Mucosa of stomach (tissue), 1 donor: ENCODE results near the gene NAMPT.
"Not testable (repeated sequence)": the region's sequence is repeated elsewhere in the genome, so short reads cannot be mapped to it uniquely, and the experiment has no call there.

Experiments used
- H3K27me3 ChIP-seq: one replicate; pipeline ENCODE4 v1.7.0; 2013; ENCODE audit warnings: mild to moderate bottlenecking, low read length; ENCODE audit not compliant: control insufficient read depth, insufficient read depth
- H3K36me3 ChIP-seq: one replicate; pipeline ENCODE4 v1.7.0; 2013; ENCODE audit warnings: low read length; ENCODE audit not compliant: control insufficient read depth, insufficient read depth
- H3K4me1 ChIP-seq: one replicate; pipeline ENCODE4 v1.7.0; 2013; ENCODE audit warnings: mild to moderate bottlenecking, low read length; ENCODE audit not compliant: control insufficient read depth, insufficient read depth
- H3K4me3 ChIP-seq: one replicate; pipeline ENCODE4 v1.7.0; 2013; ENCODE audit warnings: low read length
- H3K9ac ChIP-seq: one replicate; pipeline ENCODE4 v1.7.0; 2013; ENCODE audit warnings: mild to moderate bottlenecking, low read length, moderate library complexity
- H3K9me3 ChIP-seq: one replicate; pipeline ENCODE4 v1.7.0; 2013; ENCODE audit warnings: mild to moderate bottlenecking, low read length, moderate library complexity; ENCODE audit not compliant: control insufficient read depth
- donor health status: Pancreatic carcinoma.

The NAMPT gene

GRCh38 chr7:106216923-106217542 lies 67.8 kb downstream of the NAMPT start:
- peaks cover 19% of the 10 kb centered on the region for H3K4me1 ChIP-seq
- no peaks in the 10 kb centered on the region for H3K27me3 ChIP-seq
- no peaks in the 10 kb centered on the region for H3K9me3 ChIP-seq
- no peak overlapping the region for H3K4me3 ChIP-seq
- peak overlapping the region; percentile 50 for H3K9ac ChIP-seq
- H3K36me3 ChIP-seq, result no peaks in the 10 kb centered on the region

GRCh38 chr7:106216517-106216922 lies 68.3 kb downstream of the NAMPT start:
- no peak overlapping the region for H3K4me3 ChIP-seq
- peaks cover 19% of the 10 kb centered on the region for H3K4me1 ChIP-seq
- H3K36me3 ChIP-seq, result no peaks in the 10 kb centered on the region
- H3K9me3 ChIP-seq, result no peaks in the 10 kb centered on the region
- H3K9ac ChIP-seq, result peak overlapping the region; percentile 50
- H3K27me3 ChIP-seq, result no peaks in the 10 kb centered on the region

- Histone ChIP-seq H3K27me3 (no peaks in the 10 kb centered on the region), H3K4me3 (no peak overlapping the region), H3K9ac (peak overlapping the region; percentile 50), H3K36me3 (no peaks in the 10 kb centered on the region), H3K9me3 (no peaks in the 10 kb centered on the region), H3K4me1 (peaks cover 19% of the 10 kb centered on the region)
Measured at GRCh38 chr7:106215868-106216516, 68.8 kb downstream of the NAMPT start.

- not testable (repeated sequence) for H3K9me3 ChIP-seq, H3K36me3 ChIP-seq, H3K4me3 ChIP-seq, H3K27me3 ChIP-seq, H3K9ac ChIP-seq, H3K4me1 ChIP-seq
Measured at GRCh38 chr7:106208944-106209343, 75.8 kb downstream of the NAMPT start.

GRCh38 chr7:106206826-106207541 lies 77.8 kb downstream of the NAMPT start:
- no peak overlapping the region for H3K9ac ChIP-seq
- H3K27me3 ChIP-seq, result no peaks in the 10 kb centered on the region
- H3K36me3 ChIP-seq, result no peaks in the 10 kb centered on the region
- H3K4me3 ChIP-seq, result no peak overlapping the region
- H3K4me1 ChIP-seq, result no peaks in the 10 kb centered on the region
- H3K9me3 ChIP-seq, result no peaks in the 10 kb centered on the region

- H3K4me3 ChIP-seq, result no peak overlapping the region
- H3K27me3 ChIP-seq, result no peaks in the 10 kb centered on the region
- H3K9me3 ChIP-seq, result no peaks in the 10 kb centered on the region
- no peak overlapping the region for H3K9ac ChIP-seq
- H3K36me3 ChIP-seq, result no peaks in the 10 kb centered on the region
- no peaks in the 10 kb centered on the region for H3K4me1 ChIP-seq
Measured at GRCh38 chr7:106205621-106206222, 79.1 kb downstream of the NAMPT start.

- no peaks in the 10 kb centered on the region for H3K4me1 ChIP-seq
- no peaks in the 10 kb centered on the region for H3K27me3 ChIP-seq
- no peaks in the 10 kb centered on the region for H3K9me3 ChIP-seq
- H3K4me3 ChIP-seq, result no peak overlapping the region
- H3K9ac ChIP-seq, result no peak overlapping the region
- no peaks in the 10 kb centered on the region for H3K36me3 ChIP-seq
Measured at GRCh38 chr7:106203473-106203872, 81.3 kb downstream of the NAMPT start.

- Histone ChIP-seq H3K4me1 (no peaks in the 10 kb centered on the region), H3K27me3 (no peaks in the 10 kb centered on the region), H3K9ac (no peak overlapping the region), H3K4me3 (no peak overlapping the region), H3K9me3 (no peaks in the 10 kb centered on the region), H3K36me3 (no peaks in the 10 kb centered on the region)
Measured at GRCh38 chr7:106201164-106201563, 83.6 kb downstream of the NAMPT start.

- H3K4me1 ChIP-seq, result no peaks in the 10 kb centered on the region
- no peak overlapping the region for H3K4me3 ChIP-seq
- H3K9ac ChIP-seq, result no peak overlapping the region
- H3K9me3 ChIP-seq, result no peaks in the 10 kb centered on the region
- H3K36me3 ChIP-seq, result no peaks in the 10 kb centered on the region
- H3K27me3 ChIP-seq, result no peaks in the 10 kb centered on the region
Measured at GRCh38 chr7:106199813-106200364, 84.9 kb downstream of the NAMPT start.

- H3K27me3 ChIP-seq, result no peaks in the 10 kb centered on the region
- no peaks in the 10 kb centered on the region for H3K4me1 ChIP-seq
- no peaks in the 10 kb centered on the region for H3K36me3 ChIP-seq
- H3K4me3 ChIP-seq, result no peak overlapping the region
- no peaks in the 10 kb centered on the region for H3K9me3 ChIP-seq
- no peak overlapping the region for H3K9ac ChIP-seq
Measured at GRCh38 chr7:106199024-106199423, 85.8 kb downstream of the NAMPT start.
